UCSD-AML1 (cell line): ENCODE measurements around the gene P2RX1.

Experiments
- DNase-seq: peaks from one replicate; lab custom pipeline; 2025; ENCODE audit not compliant: unreplicated experiment; lab: John Stamatoyannopoulos, UW

Gene P2RX1

GRCh38 chr17:3925684-3926485, 9.6 kb upstream of the P2RX1 start:
- no peak for DNase-seq

GRCh38 chr17:3924512-3925350, 8.5 kb upstream of the P2RX1 start:
- DNase-seq: no peak

- no peak for DNase-seq
Observed at GRCh38 chr17:3923466-3924190, 7.4 kb upstream of the P2RX1 start.

GRCh38 chr17:3922765-3923164, 6.5 kb upstream of the P2RX1 start:
- DNase-seq: no peak

- no peak for DNase-seq
Observed at GRCh38 chr17:3921502-3922319, 5.4 kb upstream of the P2RX1 start.

- no peak for DNase-seq
Observed at GRCh38 chr17:3921006-3921405, 4.7 kb upstream of the P2RX1 start.

GRCh38 chr17:3919123-3919624, 2.9 kb upstream of the P2RX1 start:
- no peak for DNase-seq

GRCh38 chr17:3918372-3919122, 2.3 kb upstream of the P2RX1 start:
- no peak for DNase-seq

GRCh38 chr17:3917391-3917931, 1.2 kb upstream of the P2RX1 start:
- no peak for DNase-seq

- DNase-seq: peak; percentile 83
Observed at GRCh38 chr17:3916825-3917224, 560 bp upstream of the P2RX1 start.

- peak; percentile 61 for DNase-seq
Observed at GRCh38 chr17:3915581-3915994, 677 bp downstream of the P2RX1 start.

GRCh38 chr17:3914312-3914670, 2.0 kb downstream of the P2RX1 start:
- no peak for DNase-seq

- peak; percentile 86 for DNase-seq
Observed at GRCh38 chr17:3913531-3914311, 2.5 kb downstream of the P2RX1 start.

- DNase-seq: no peak
Observed at GRCh38 chr17:3912827-3913226, 3.4 kb downstream of the P2RX1 start.

GRCh38 chr17:3911271-3912053, 4.8 kb downstream of the P2RX1 start:
- DNase-seq: no peak

GRCh38 chr17:3910420-3911270, 5.6 kb downstream of the P2RX1 start:
- no peak for DNase-seq

- DNase-seq: no peak
Observed at GRCh38 chr17:3909257-3909656, 7.0 kb downstream of the P2RX1 start.
